Keratinocyte (primary cell): Measurements from ENCODE around the gene RTCA. TPM values are rescaled to one million over a fixed set of nuclear protein-coding genes. Genes with fewer than 3 reads are reported as not detected.

Experiments
- DNase-seq: peaks from one replicate; pipeline ENCODE4 v3.0.0-alpha.2; 2011; ENCODE audit warnings: low read depth, missing footprints, low spot score
- FAIRE-seq: peaks from 2 replicates; lab custom pipeline; 2011; peaks lifted over from hg19 to GRCh38; lab: Jason Lieb, UNC
- H2AFZ ChIP-seq: 2 replicates; pipeline ENCODE4 v1.6.0; 2012; ENCODE audit warnings: low read length, control low read depth, inconsistent platforms; ENCODE audit not compliant: control insufficient read depth
- H3K27ac ChIP-seq: 2 replicates; pipeline ENCODE4 v1.5.1; 2011; ENCODE audit warnings: low read length; ENCODE audit not compliant: control insufficient read depth, insufficient read depth
- H3K27me3 ChIP-seq: 3 replicates; pipeline ENCODE4 v1.6.0; 2011; ENCODE audit warnings: low read length; ENCODE audit not compliant: control insufficient read depth, insufficient read depth; ENCODE audit errors: extremely low read depth
- H3K36me3 ChIP-seq, 2 experiments: 2 replicates in 1 of 2; 3 replicates in 1 of 2; pipeline ENCODE4 v1.5.1; 2011; ENCODE audit warnings: low read length in 2 of 2, mild to moderate bottlenecking in 1 of 2; ENCODE audit not compliant: control insufficient read depth in 2 of 2, insufficient read depth in 2 of 2; ENCODE audit errors: extremely low read depth in 1 of 2
- H3K4me1 ChIP-seq: 3 replicates; pipeline ENCODE4 v1.5.1; 2011; ENCODE audit warnings: low read length; ENCODE audit not compliant: control insufficient read depth, insufficient read depth; ENCODE audit errors: extremely low read depth
- H3K4me2 ChIP-seq: 3 replicates; pipeline ENCODE4 v1.6.0; 2011; ENCODE audit warnings: low read depth, low read length; ENCODE audit not compliant: control insufficient read depth, insufficient read depth; ENCODE audit errors: extremely low read depth
- H3K4me3 ChIP-seq, 3 experiments: fragments of 200-600 bp in 1 of 3; sonication (generic) in 1 of 3; 2 replicates in 2 of 3; 3 replicates in 1 of 3; pipeline ENCODE4 v1.5.1; 2011 to 2016; ENCODE audit warnings: low read length in 3 of 3, mild to moderate bottlenecking in 3 of 3, control low read depth in 2 of 3, inconsistent platforms in 1 of 3, low read depth in 1 of 3, mixed read lengths in 1 of 3, mixed run types in 1 of 3, moderate library complexity in 1 of 3; ENCODE audit not compliant: control insufficient read depth in 2 of 3, insufficient read depth in 2 of 3; ENCODE audit errors: extremely low read depth in 1 of 3
- H3K79me2 ChIP-seq: 2 replicates; pipeline ENCODE4 v1.6.0; 2012; ENCODE audit warnings: low read length; ENCODE audit not compliant: control insufficient read depth, insufficient read depth
- H3K9ac ChIP-seq: 3 replicates; pipeline ENCODE4 v1.6.0; 2011; ENCODE audit warnings: low read length; ENCODE audit not compliant: control insufficient read depth, insufficient read depth; ENCODE audit errors: extremely low read depth
- H3K9me1 ChIP-seq: 3 replicates; pipeline ENCODE4 v1.6.0; 2011; ENCODE audit warnings: low read length; ENCODE audit not compliant: control insufficient read depth, insufficient read depth; ENCODE audit errors: extremely low read depth
- H3K9me3 ChIP-seq: 2 replicates; pipeline ENCODE4 v1.5.1; 2012; ENCODE audit warnings: low read depth, low read length; ENCODE audit not compliant: control insufficient read depth
- H4K20me1 ChIP-seq: 3 replicates; pipeline ENCODE4 v1.6.0; 2011; ENCODE audit warnings: low read length; ENCODE audit not compliant: control insufficient read depth, insufficient read depth; ENCODE audit errors: extremely low read depth
- CTCF ChIP-seq, 3 experiments: IDR thresholded peaks in 1 of 3; conservative IDR thresholded peaks in 1 of 3; optimal IDR thresholded peaks in 1 of 3; 2 replicates in 2 of 3; 3 replicates in 1 of 3; pipeline versions ENCODE3 to v1.5.1; 2011; ENCODE audit warnings: low read length in 3 of 3, mild to moderate bottlenecking in 3 of 3, moderate library complexity in 2 of 3, control low read depth in 1 of 3, inconsistent platforms in 1 of 3; ENCODE audit not compliant: insufficient read depth in 2 of 3; ENCODE audit errors: extremely low read depth in 1 of 3
- EZH2 ChIP-seq: IDR thresholded peaks from one replicate; pipeline ENCODE4 v1.6.1; 2012; ENCODE audit warnings: inconsistent platforms, mild to moderate bottlenecking, low read length, moderate library complexity
- dilution Hi-C: fragments of 300-500 bp; cut with MboI; formaldehyde crosslinking; loops from one replicate; pipeline ENCODE4 v1.7.0; 2020; ENCODE audit warnings: low sequenced_read_pairs; ENCODE audit not compliant: extremely low pct_ligation_motif_present
- polyA plus RNA-seq, 5 experiments: library from polyadenylated mRNA; depleted of rRNA in 3 of 5; stranded (reverse) in 3 of 5; stranded (forward) in 1 of 5; unstranded in 1 of 5; fragments of >200 nt; gene quantifications; 1 replicate in 1 of 5; 2 replicates in 3 of 5; 3 replicates in 1 of 5; pipeline versions ENCODE4 v1.2.1 to v1.2.3, GENCODE V29; 2011 to 2012; ENCODE audit warnings: missing spikeins in 2 of 5, low read depth in 1 of 5, low replicate concordance in 1 of 5

RTCA gene
- polyA plus RNA-seq, 1 donor (not counting 4 experiments of a cell fraction or from before 2014, with no cell fraction given): 52.0 TPM

- peaks cover 14% of the 10 kb centered on the region in 2 experiments for H3K36me3 ChIP-seq
- FAIRE-seq (no peak), DNase-seq (no peak)
- H3K4me2 ChIP-seq: no peak overlapping the region
- H4K20me1 ChIP-seq: no peaks in the 10 kb centered on the region
- no peak overlapping the region for H2AFZ ChIP-seq
- H3K79me2 ChIP-seq: peaks cover 10% of the 10 kb centered on the region
- no peak overlapping the region for H3K27ac ChIP-seq
- dilution Hi-C loops: no loop called here
- no peak overlapping the region for H3K9ac ChIP-seq
- TF ChIP-seq EZH2: no peak
- no peak for TF ChIP-seq CTCF (optimal IDR thresholded peaks at IDR 0.05 in 1 of 3, IDR thresholded peaks at IDR 0.05 in 1 of 3, conservative IDR thresholded peaks at IDR 0.05 in 1 of 3; ENCODE audit: extremely low read depth in 1 of 3, insufficient read depth in 2 of 3, low read length in 3 of 3)
- H3K9me3 ChIP-seq: no peaks in the 10 kb centered on the region
- H3K4me1 ChIP-seq: no peaks in the 10 kb centered on the region
- no peaks in the 10 kb centered on the region for H3K27me3 ChIP-seq
- H3K4me3 ChIP-seq: no peak overlapping the region
- H3K9me1 ChIP-seq: no peaks in the 10 kb centered on the region
These were observed 13.4 kb downstream of the RTCA start for GRCh38 chr1:100279358-100279923.

- H4K20me1 ChIP-seq: no peaks in the 10 kb centered on the region
- no peak for DNase-seq
- H3K9me3 ChIP-seq: no peaks in the 10 kb centered on the region
- no peak overlapping the region for H3K27ac ChIP-seq
- H3K9ac ChIP-seq: no peak overlapping the region
- peaks cover 8% of the 10 kb centered on the region for H3K79me2 ChIP-seq
- H3K27me3 ChIP-seq: no peaks in the 10 kb centered on the region
- H3K36me3 ChIP-seq: peaks cover 15 to 16% of the 10 kb centered on the region in 2 experiments
- no peaks in the 10 kb centered on the region for H3K9me1 ChIP-seq
- TF ChIP-seq EZH2 (no peak), CTCF (optimal IDR thresholded peaks at IDR 0.05 in 1 of 3, IDR thresholded peaks at IDR 0.05 in 1 of 3, conservative IDR thresholded peaks at IDR 0.05 in 1 of 3; ENCODE audit: extremely low read depth in 1 of 3, insufficient read depth in 2 of 3, low read length in 3 of 3) (no peak)
- no peak for FAIRE-seq
- H2AFZ ChIP-seq: no peak overlapping the region
- no peaks in the 10 kb centered on the region for H3K4me1 ChIP-seq
- H3K4me3 ChIP-seq: no peak overlapping the region
- dilution Hi-C loops: no loop called here
- no peak overlapping the region for H3K4me2 ChIP-seq
These were observed 14.1 kb downstream of the RTCA start for GRCh38 chr1:100279954-100280682.
